ENCODE measurements around the gene FCHSD2. TPM values are rescaled to one million over a fixed set of nuclear protein-coding genes. Genes with fewer than 3 reads are reported as not detected.
"Not testable (repeated sequence)": the region's sequence is repeated elsewhere in the genome, so short reads cannot be mapped to it uniquely, and the experiment has no call there.

FCHSD2 gene
- polyA plus RNA-seq, 2 of the 4 experiments (the other 2 are of a cell fraction): 10.5 to 19.0 TPM

DNA sequence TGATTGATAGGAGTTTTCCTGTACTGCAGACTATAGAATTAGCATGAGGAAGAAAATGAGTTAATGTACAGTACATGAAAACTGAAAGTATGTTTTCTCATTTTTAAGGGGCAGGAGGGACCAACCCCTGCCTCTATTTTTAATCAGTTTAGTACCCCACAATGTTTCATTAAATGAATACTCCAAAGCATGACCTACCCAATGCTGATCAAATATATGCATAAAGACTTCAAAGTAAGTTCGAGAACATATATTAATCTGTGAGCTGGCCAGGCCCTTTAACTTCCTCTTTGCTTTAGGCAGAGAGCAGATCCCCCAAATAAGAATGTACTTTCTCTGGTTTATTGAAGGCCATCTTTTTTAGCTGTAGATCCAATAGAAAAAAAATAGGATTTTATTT is 161.0 kb downstream of the FCHSD2 start (continued):
- TF ChIP-seq RCOR1 (IDR thresholded peaks at IDR 0.05; ENCODE audit: low read depth, low read length): no peak
- TF ChIP-seq ESRRA (IDR thresholded peaks at IDR 0.05; ENCODE audit: borderline replicate concordance, low read length): no peak

GRCh38 chr11:72977782-72978181 is 164.3 kb downstream of the FCHSD2 start:
- POLR2A ChIA-PET; CTCF ChIA-PET; ATAC-seq; FAIRE-seq; H3K4me3 ChIP-seq; H3K4me2 ChIP-seq; H3K27ac ChIP-seq; H3K4me1 ChIP-seq; DNase-seq (ENCODE audit: low read depth in 1 of 2, low spot score in 1 of 2): not testable (repeated sequence)
- 100% methylated on average over 1 of the region's 2 CpGs for WGBS (ENCODE audit: missing lambda C conversion rate)
- peaks cover 12% of the 10 kb centered on the region; the same call in 1 of the 3 replicates for H3K9me3 ChIP-seq

DNA sequence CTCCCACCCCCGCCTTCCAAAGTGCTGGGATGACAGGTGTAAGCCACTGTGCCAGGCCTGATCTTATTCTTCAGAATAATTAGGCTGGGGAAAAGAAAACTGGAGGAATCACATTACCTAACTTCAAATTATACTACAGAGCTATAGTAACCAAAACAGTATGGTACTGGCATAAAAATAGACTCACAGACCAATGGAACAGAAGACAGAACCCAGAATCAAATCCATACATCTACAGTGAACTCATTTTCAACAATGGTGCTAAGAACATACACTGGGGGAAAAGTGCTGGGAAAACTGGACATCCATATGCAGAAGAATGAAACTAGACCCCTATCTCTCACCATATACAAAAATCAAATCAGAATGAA is 165.6 kb downstream of the FCHSD2 start:
- WGBS (ENCODE audit: missing lambda C conversion rate): 100% methylated on average over 1 of the region's 1 CpG
- peaks cover 12% of the 10 kb centered on the region; the same call in 1 of the 3 replicates for H3K9me3 ChIP-seq
- H3K4me1 ChIP-seq; H3K4me2 ChIP-seq; FAIRE-seq; DNase-seq (ENCODE audit: low read depth in 1 of 2, low spot score in 1 of 2); H3K27ac ChIP-seq; ATAC-seq; H3K4me3 ChIP-seq; CTCF ChIA-PET: not testable (repeated sequence)
- TF ChIP-seq KDM1A (IDR thresholded peaks at IDR 0.05; ENCODE audit: low read depth): peak; percentile 25; the same call in 1 of the 2 replicates
- POLR2A ChIA-PET: interaction anchor here (0.7 kb wide), 1 partner anchor 15 kb away, joined by 3 read pairs; no protein-coding TSS in a partner anchor

GRCh38 chr11:72975778-72976521 is 166.2 kb downstream of the FCHSD2 start:
- ATAC-seq: no peak
- WGBS (ENCODE audit: missing lambda C conversion rate): 45% methylated on average over 2 of the region's 3 CpGs
- Histone ChIP-seq H3K4me1 (no peaks in the 10 kb centered on the region), H3K4me2 (no peak overlapping the region), H3K4me3 (no peak overlapping the region), H3K27ac (no peak overlapping the region; a peak in 1 of 6 replicates), H3K9me3 (peaks cover 12% of the 10 kb centered on the region; the same call in 1 of the 3 replicates)
- POLR2A ChIA-PET: interaction anchor here (0.5 to 0.7 kb wide), 2 partner anchors 15 to 168 kb away, joined by 3 to 4 read pairs; no protein-coding TSS in a partner anchor
- FAIRE-seq: no peak
- CTCF ChIA-PET: no interaction called here
- no peak for TF ChIP-seq MAZ (IDR thresholded peaks at IDR 0.05; ENCODE audit: borderline replicate concordance, low read depth, low read length)
- TF ChIP-seq CHD4 (IDR thresholded peaks at IDR 0.05; ENCODE audit: borderline replicate concordance): no peak
- TF ChIP-seq, protein P1, sequence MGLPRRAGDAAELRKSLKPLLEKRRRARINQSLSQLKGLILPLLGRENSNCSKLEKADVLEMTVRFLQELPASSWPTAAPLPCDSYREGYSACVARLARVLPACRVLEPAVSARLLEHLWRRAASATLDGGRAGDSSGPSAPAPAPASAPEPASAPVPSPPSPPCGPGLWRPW (IDR thresholded peaks at IDR 0.05): 0 out of 2 replicates have a peak, but pooled peaks have one; percentile 11
- no peak for TF ChIP-seq RFX5 (IDR thresholded peaks at IDR 0.05)
- no peak for TF ChIP-seq EHMT2 (IDR thresholded peaks at IDR 0.05; ENCODE audit: low read depth)
- TF ChIP-seq JUNB (IDR thresholded peaks at IDR 0.05): no peak
- TF ChIP-seq PHF8 (IDR thresholded peaks at IDR 0.05; ENCODE audit: borderline replicate concordance, low read depth): no peak
- TF ChIP-seq ESRRA (IDR thresholded peaks at IDR 0.05; ENCODE audit: borderline replicate concordance, low read length): no peak
- TF ChIP-seq, protein P2, sequence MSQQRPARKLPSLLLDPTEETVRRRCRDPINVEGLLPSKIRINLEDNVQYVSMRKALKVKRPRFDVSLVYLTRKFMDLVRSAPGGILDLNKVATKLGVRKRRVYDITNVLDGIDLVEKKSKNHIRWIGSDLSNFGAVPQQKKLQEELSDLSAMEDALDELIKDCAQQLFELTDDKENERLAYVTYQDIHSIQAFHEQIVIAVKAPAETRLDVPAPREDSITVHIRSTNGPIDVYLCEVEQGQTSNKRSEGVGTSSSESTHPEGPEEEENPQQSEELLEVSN (IDR thresholded peaks at IDR 0.05; ENCODE audit: borderline replicate concordance, low read depth): no peak
- TF ChIP-seq RARB (CRISPR knock-in tag; IDR thresholded peaks at IDR 0.05): no peak
- no peak for TF ChIP-seq MYC (IDR thresholded peaks at IDR 0.05; ENCODE audit: borderline replicate concordance, low read length)
- TF ChIP-seq HDAC2 (IDR thresholded peaks at IDR 0.05): no peak
- no peak for TF ChIP-seq TFCP2L1 (CRISPR knock-in tag; IDR thresholded peaks at IDR 0.05)
- TF ChIP-seq HOXB5 (CRISPR knock-in tag; IDR thresholded peaks at IDR 0.05): no peak
- TF ChIP-seq ZFP36 (IDR thresholded peaks at IDR 0.05; ENCODE audit: borderline replicate concordance, partially characterized antibody): no peak
- peak; percentile 39 to 77; a peak in 3 of 4 replicates for TF ChIP-seq CEBPB (IDR thresholded peaks at IDR 0.05)
- DNase-seq (ENCODE audit: low read depth in 1 of 2, low spot score in 1 of 2): no peak
